K562 (cell line): ENCODE measurements around the gene PRR14. TPM values are rescaled to one million over a fixed set of nuclear protein-coding genes. Genes with fewer than 3 reads are reported as not detected.

Source experiments
- BDP1 ChIP-seq: IDR thresholded peaks from 3 replicates; pipeline ENCODE4 v1.6.1; 2011; ENCODE audit not compliant: insufficient read length, insufficient read depth
- CEBPB ChIP-seq: fragments of 450-650 bp; IDR thresholded peaks from 2 replicates; pipeline ENCODE4 v1.6.1; 2016; ENCODE audit warnings: missing genetic modification characterization, missing compliant biosample characterization
- DEAF1 ChIP-seq: fragments of 450-650 bp; formaldehyde crosslinking; IDR thresholded peaks from 2 replicates; pipeline ENCODE4 v1.4.0; 2020; ENCODE audit warnings: mild to moderate bottlenecking, moderate library complexity
- MECOM ChIP-seq: fragments of 250-450 bp; sonication (Bioruptor Pico); IDR thresholded peaks from 2 replicates; pipeline ENCODE4 v1.8.0; 2022; ENCODE audit warnings: inconsistent platforms
- MXI1 ChIP-seq: IDR thresholded peaks from 2 replicates; pipeline ENCODE4 v1.6.1; 2011; ENCODE audit warnings: low read depth, mild to moderate bottlenecking, improper control_type of control experiment, low read length
- NR2C1 ChIP-seq, 2 experiments: fragments of 450-650 bp; IDR thresholded peaks; 2 replicates each; pipeline ENCODE4 v1.6.1; 2017; ENCODE audit warnings: mild to moderate bottlenecking in 2 of 2, antibody characterized with exemption in 1 of 2, inconsistent platforms in 1 of 2, missing compliant biosample characterization in 1 of 2, missing genetic modification characterization in 1 of 2
- POU5F1 ChIP-seq: fragments of 150-350 bp; IDR thresholded peaks from 2 replicates; pipeline ENCODE4 v1.6.1; 2014; ENCODE audit warnings: borderline replicate concordance, low read length, low read depth, mild to moderate bottlenecking; ENCODE audit not compliant: partially characterized antibody
- TSC22D4 ChIP-seq: fragments of 450-650 bp; IDR thresholded peaks from 2 replicates; pipeline ENCODE4 v1.6.1; 2016; ENCODE audit warnings: missing genetic modification characterization, missing biosample characterization, control low read depth
- ZNF232 ChIP-seq: sonication (generic); formaldehyde crosslinking; IDR thresholded peaks from 2 replicates; pipeline ENCODE4 v1.8.0; 2022; ENCODE audit warnings: mild to moderate bottlenecking, missing genetic modification reagents
- ZNF785 ChIP-seq: fragments of 250-450 bp; sonication (Bioruptor Pico); IDR thresholded peaks from 2 replicates; pipeline ENCODE4 v1.4.0; 2020; ENCODE audit warnings: mild to moderate bottlenecking
- polyA plus RNA-seq, 8 experiments: library from polyadenylated mRNA; depleted of rRNA in 4 of 8; stranded (reverse) in 5 of 8; unstranded in 3 of 8; fragments of >200 nt; fragmentation: Nextera tagmentation in 2 of 8; fragmentation: Illumina TruSeq in 1 of 8; extraction: Ambion mirVana in 2 of 8; extraction: Trizol in 1 of 8; gene quantifications; 2 replicates each; pipeline versions ENCODE4 v1.2.1 to v1.2.3, GENCODE V29; 2011 to 2014; ENCODE audit warnings: inconsistent platforms in 1 of 8, missing spikeins in 1 of 8
- total RNA-seq, 7 experiments: library from RNA; depleted of rRNA in 6 of 7; stranded (reverse); fragments of >200 nt in 6 of 7; fragmentation: Illumina TruSeq in 2 of 7; extraction: Trizol in 2 of 7; gene quantifications; 2 replicates each; pipeline versions ENCODE4 v1.2.1 to v1.2.3, GENCODE V29; 2011 to 2021; ENCODE audit warnings: low replicate concordance in 1 of 7
- TF ChIP-seq, protein P1 (sequence below), 2 experiments: fragments of 450-650 bp; conservative IDR thresholded peaks; 2 replicates each; pipeline ENCODE4 v1.6.1; 2017; ENCODE audit warnings: mild to moderate bottlenecking in 2 of 2, moderate library complexity in 2 of 2
- TF ChIP-seq, protein P2 (sequence below): fragments of 450-650 bp; IDR thresholded peaks from 2 replicates; pipeline ENCODE4 v1.7.1; 2018; ENCODE audit warnings: mild to moderate bottlenecking, low read depth; ENCODE audit not compliant: partially characterized antibody
- TF ChIP-seq, protein P3 (sequence below): fragments of 450-650 bp; IDR thresholded peaks from 2 replicates; pipeline ENCODE4 v1.6.1; 2016; ENCODE audit warnings: low read depth, mild to moderate bottlenecking, moderate library complexity
- TF ChIP-seq, protein P4 (sequence below): IDR thresholded peaks from 2 replicates; pipeline ENCODE4 v1.6.1; 2016; ENCODE audit warnings: missing genetic modification characterization, missing compliant biosample characterization
- TF ChIP-seq, protein P5 (sequence below): fragments of 450-650 bp; formaldehyde crosslinking; IDR thresholded peaks from 2 replicates; pipeline ENCODE4 v1.4.0; 2020; ENCODE audit warnings: mild to moderate bottlenecking, moderate library complexity

The PRR14 gene
- total and polyA plus RNA-seq, 9 of the 15 experiments (the other 6 are each of a cell fraction or from before 2014, with no cell fraction given): 2.2 to 63.1 (median 11.5) TPM

DNA sequence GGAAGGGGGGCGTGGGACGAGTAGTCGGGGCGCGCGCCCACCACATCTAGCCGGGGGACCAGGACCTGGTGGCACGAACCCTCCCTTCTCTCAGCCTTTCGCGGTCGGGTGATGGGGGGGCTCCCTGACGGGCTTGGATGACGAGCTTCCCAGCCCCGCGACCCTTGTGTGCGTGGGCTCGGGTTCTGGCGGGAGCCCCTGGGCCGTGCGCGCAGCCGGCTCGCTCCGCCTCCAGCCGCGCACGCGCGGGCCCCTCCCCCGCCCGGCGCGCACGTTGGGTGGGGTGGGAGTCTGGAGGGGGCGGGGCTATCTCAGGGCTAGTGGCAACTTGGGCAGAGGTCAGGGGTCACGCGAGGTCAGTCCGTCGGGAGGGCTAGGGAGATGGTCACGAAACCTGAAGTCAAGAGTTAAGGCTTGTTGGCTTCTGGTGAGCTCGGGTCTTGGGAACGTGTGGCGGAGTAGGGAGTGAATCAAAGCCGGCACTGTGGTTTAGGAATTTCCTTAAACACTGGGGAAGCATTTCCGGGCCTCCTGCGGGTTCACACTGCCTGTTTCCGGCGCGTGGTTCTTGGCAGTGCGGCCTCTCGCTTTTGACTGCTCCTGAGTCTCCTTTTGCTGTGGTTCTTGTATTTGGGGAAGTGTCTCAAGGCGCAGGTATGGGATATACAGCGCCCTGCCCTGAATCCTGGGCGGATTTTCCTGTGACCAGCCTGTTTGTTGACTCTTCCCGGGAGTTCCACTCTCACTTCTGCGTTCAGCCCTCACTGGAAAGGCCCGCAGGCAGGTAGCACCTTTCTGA is 48.3 kb downstream of the PRR14 start, which contains the start of gene SRCAP (continued):
- TF ChIP-seq, protein P1, sequence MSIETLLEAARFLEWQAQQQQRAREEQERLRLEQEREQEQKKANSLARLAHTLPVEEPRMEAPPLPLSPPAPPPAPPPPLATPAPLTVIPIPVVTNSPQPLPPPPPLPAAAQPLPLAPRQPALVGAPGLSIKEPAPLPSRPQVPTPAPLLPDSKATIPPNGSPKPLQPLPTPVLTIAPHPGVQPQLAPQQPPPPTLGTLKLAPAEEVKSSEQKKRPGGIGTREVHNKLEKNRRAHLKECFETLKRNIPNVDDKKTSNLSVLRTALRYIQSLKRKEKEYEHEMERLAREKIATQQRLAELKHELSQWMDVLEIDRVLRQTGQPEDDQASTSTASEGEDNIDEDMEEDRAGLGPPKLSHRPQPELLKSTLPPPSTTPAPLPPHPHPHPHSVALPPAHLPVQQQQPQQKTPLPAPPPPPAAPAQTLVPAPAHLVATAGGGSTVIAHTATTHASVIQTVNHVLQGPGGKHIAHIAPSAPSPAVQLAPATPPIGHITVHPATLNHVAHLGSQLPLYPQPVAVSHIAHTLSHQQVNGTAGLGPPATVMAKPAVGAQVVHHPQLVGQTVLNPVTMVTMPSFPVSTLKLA (conservative IDR thresholded peaks at IDR 0.05): peak; percentile 86 to 95
- no peak for TF ChIP-seq POU5F1
- TF ChIP-seq, protein P2, sequence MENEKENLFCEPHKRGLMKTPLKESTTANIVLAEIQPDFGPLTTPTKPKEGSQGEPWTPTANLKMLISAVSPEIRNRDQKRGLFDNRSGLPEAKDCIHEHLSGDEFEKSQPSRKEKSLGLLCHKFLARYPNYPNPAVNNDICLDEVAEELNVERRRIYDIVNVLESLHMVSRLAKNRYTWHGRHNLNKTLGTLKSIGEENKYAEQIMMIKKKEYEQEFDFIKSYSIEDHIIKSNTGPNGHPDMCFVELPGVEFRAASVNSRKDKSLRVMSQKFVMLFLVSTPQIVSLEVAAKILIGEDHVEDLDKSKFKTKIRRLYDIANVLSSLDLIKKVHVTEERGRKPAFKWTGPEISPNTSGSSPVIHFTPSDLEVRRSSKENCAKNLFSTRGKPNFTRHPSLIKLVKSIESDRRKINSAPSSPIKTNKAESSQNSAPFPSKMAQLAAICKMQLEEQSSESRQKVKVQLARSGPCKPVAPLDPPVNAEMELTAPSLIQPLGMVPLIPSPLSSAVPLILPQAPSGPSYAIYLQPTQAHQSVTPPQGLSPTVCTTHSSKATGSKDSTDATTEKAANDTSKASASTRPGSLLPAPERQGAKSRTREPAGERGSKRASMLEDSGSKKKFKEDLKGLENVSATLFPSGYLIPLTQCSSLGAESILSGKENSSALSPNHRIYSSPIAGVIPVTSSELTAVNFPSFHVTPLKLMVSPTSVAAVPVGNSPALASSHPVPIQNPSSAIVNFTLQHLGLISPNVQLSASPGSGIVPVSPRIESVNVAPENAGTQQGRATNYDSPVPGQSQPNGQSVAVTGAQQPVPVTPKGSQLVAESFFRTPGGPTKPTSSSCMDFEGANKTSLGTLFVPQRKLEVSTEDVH: peak; percentile 73
- no peak for TF ChIP-seq ZNF785 (CRISPR knock-in tag)
- TF ChIP-seq, protein P3, sequence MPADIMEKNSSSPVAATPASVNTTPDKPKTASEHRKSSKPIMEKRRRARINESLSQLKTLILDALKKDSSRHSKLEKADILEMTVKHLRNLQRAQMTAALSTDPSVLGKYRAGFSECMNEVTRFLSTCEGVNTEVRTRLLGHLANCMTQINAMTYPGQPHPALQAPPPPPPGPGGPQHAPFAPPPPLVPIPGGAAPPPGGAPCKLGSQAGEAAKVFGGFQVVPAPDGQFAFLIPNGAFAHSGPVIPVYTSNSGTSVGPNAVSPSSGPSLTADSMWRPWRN: peak; percentile 44; the same call in 1 of the 2 replicates
- TF ChIP-seq ZNF232 (CRISPR knock-in tag): 0 out of 2 replicates have a peak, but pooled peaks have one; percentile 48
- no peak for TF ChIP-seq TSC22D4 (tag)
- no peak for TF ChIP-seq MECOM
- TF ChIP-seq, protein P4, sequence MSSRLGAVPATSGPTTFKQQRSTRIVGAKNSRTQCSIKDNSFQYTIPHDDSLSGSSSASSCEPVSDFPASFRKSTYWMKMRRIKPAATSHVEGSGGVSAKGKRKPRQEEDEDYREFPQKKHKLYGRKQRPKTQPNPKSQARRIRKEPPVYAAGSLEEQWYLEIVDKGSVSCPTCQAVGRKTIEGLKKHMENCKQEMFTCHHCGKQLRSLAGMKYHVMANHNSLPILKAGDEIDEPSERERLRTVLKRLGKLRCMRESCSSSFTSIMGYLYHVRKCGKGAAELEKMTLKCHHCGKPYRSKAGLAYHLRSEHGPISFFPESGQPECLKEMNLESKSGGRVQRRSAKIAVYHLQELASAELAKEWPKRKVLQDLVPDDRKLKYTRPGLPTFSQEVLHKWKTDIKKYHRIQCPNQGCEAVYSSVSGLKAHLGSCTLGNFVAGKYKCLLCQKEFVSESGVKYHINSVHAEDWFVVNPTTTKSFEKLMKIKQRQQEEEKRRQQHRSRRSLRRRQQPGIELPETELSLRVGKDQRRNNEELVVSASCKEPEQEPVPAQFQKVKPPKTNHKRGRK (tag): no peak
- no peak for TF ChIP-seq DEAF1 (CRISPR knock-in tag)
- TF ChIP-seq, protein P5, sequence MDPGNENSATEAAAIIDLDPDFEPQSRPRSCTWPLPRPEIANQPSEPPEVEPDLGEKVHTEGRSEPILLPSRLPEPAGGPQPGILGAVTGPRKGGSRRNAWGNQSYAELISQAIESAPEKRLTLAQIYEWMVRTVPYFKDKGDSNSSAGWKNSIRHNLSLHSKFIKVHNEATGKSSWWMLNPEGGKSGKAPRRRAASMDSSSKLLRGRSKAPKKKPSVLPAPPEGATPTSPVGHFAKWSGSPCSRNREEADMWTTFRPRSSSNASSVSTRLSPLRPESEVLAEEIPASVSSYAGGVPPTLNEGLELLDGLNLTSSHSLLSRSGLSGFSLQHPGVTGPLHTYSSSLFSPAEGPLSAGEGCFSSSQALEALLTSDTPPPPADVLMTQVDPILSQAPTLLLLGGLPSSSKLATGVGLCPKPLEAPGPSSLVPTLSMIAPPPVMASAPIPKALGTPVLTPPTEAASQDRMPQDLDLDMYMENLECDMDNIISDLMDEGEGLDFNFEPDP (CRISPR knock-in tag): 0 out of 2 replicates have a peak, but pooled peaks have one; percentile 32
- TF ChIP-seq NR2C1 (IDR thresholded peaks at IDR 0.05): peak; percentile 99
- peak; percentile 99 for TF ChIP-seq NR2C1 (tag; IDR thresholded peaks at IDR 0.05)
- TF ChIP-seq BDP1: no peak
- no peak for TF ChIP-seq CEBPB (tag)
- peak; percentile 4; the same call in 1 of the 2 replicates for TF ChIP-seq MXI1
